Esophagus muscularis mucosa (tissue), 3 donors: Measurements from ENCODE around the gene MPHOSPH8.

Experiments used
- CTCF ChIP-seq, 3 experiments: fragments of 200-600 bp in 2 of 3; fragments of 450-650 bp in 1 of 3; sonication (generic) in 2 of 3; IDR thresholded peaks; one replicate each; pipeline ENCODE4 v1.5.1; 2017 to 2019; ENCODE audit warnings: antibody characterized with exemption in 3 of 3, mild to moderate bottlenecking in 2 of 3, moderate library complexity in 1 of 3
- POLR2A ChIP-seq: fragments of 450-650 bp; IDR thresholded peaks from one replicate; pipeline ENCODE4 v1.6.1; 2017; ENCODE audit warnings: antibody characterized with exemption, moderate library complexity, mild to moderate bottlenecking, low read depth
- POLR2AphosphoS5 ChIP-seq, 2 donors: sonication (generic); formaldehyde crosslinking; IDR thresholded peaks; one replicate each; pipeline ENCODE4 v1.6.1; 2017; ENCODE audit warnings: antibody characterized with exemption in 2 of 2

- TF ChIP-seq CTCF (IDR thresholded peaks at IDR 0.05) = no peak
- TF ChIP-seq POLR2AphosphoS5 (IDR thresholded peaks at IDR 0.05) = no peak
- TF ChIP-seq POLR2A = no peak
Measured at GRCh38 chr13:19681517-19681916, 48.1 kb downstream of the MPHOSPH8 start.
